Fibroblast of skin of abdomen (primary cell): Measurements from ENCODE around the gene GMDS.

Experiments
- DNase-seq: peaks from one replicate; pipeline ENCODE4 v3.0.0-alpha.2; 2013

GMDS gene

DNA sequence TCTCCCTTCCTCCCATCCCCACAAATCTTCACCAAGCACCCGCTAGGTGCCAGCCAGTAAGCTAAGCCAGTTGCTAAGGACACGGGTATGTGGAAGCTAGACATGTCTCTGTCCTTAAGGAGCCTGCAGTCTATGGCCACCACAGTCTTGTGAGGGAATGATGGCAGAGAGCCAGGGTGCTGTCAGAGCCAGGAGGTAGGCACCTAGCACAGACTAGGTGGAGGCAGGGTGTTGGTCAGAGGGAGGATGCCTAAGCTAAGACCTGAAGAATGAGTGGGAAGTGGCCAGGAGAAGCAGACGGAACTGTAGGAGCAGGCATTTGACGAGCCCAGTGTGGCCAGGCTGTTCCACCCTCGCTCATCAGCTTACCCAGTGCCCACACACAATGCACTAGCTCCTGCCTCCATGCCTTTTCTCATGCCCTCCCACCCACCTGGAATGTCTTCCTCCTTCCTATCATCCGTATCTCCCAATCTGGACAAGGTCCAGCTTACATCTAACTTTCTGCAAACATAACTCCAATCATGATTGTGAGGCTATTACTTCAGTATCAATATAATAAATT lies 510.1 kb downstream of the GMDS start:
- DNase-seq: no peak

DNA sequence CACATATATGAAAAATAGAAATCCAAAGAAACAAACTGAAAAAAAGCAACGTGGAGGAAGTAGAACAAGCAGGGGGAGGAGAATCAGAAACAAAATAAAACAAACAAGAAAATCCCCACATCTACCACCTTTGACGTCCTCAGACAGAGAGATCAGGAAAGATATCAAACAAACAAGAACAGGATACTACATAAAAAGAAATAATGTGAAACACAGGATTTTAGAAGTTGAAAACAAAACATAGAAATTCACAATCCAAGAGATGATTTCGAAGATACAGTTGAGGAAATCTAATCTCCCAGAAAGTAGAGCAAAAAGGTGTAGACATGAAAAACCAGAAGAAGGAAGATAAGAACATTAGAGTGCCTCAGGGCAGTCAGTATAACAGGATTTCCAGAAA lies 514.5 kb downstream of the GMDS start:
- DNase-seq: no peak

DNA sequence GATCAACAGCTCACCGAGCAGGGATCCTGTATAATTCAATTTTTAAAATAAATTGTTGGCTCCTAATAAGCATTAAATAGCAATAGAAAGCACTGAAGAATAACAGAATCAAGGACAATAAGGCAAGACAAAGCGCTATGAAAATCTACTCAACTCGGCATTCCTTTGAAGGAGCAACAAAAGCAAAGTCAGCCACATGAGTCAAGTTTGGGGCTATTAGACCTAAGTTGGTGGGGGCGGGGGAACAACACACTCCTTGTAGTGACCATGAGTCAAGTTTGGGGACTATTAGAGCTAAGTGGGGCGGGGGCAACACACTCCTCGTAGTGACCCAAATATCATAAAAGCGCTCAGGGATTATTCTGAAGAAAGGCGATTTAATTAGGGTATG lies 515.7 kb downstream of the GMDS start:
- DNase-seq: no peak

DNA sequence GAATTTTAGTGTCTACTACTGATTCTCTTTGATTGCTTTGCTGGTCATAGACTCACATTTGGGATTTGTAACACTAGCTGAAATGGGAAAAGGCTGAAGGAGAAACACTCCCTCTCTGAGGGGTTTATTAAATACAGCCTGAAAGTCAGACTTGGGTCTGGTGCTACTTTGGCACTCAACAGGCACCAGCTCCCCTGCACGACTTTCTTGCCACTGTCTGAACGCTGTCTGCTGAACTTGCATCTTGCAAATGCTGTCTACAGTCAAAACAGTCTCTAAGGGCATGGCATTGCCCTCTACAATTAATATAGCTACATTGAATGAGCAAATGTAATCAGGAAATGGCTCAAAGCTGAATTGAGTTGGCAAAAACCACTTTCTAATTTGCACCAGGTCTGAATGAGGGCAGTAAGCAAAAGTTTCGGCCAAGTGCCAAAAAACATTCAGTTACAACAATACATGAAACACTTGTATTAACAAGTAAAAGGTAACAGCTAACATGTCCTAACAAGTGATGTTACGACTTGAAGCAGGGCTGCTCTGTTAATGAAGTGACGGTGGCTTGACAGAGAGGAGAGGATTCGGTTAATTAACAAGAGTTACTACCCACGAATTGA lies 516.2 kb downstream of the GMDS start:
- no peak for DNase-seq

DNA sequence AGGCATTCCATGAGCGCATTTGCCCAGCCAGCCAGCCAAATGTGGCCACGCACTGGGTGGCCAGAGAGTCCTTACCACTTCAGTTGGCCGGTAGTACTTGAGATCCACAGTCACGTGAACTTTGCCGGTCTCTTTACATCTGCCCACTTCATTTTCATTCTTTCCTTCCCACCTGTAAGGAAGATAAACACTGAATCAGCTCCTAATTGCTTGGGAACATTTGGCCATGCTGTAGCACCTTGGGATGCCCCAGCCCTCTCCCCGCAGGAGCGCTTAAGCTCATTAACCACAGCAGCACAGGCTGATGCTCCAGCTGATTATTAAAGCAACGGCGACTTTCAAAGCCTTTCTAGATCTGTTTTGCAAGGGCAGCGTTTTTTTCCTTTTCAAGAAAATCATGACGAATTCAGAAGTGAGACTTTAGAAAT lies 519.0 kb downstream of the GMDS start:
- DNase-seq: no peak

DNA sequence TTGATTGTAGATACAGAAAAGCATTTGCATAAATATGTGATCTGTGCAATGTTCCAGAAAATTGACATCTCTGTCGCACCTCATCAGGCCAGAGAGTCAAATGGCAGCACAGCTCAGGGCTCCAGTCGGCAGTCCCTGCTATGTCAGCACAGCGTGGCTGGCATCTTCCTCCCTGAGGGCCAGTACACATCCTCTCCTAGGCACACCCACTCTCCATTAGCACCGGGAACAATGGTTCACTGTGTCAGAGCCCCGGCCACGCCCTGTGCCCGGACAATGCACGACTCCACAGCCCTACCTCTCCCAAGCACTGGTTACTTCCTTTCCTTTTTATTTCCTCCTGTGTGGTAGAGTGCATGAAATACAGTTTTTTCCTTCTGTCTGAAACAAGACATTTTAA lies 520.8 kb downstream of the GMDS start:
- no peak for DNase-seq

DNA sequence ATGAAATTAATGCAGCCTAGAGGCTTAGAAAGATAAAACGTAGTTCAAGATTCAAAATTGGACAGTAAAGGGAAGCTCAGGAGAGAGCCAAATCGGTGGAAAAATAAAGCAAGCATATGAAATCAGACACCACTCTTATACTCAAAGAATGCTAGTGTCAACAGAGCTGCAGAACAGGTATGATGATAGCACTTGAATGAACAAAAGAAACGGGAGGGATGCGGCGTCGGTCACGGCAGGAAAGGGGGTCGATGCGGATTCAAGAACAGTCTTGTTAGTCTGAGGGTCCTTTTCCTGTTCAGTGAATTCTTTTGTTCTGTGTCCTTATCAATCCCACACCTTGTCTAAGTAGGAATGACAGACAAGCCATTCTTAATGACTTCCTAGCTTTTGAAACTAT lies 521.3 kb downstream of the GMDS start:
- DNase-seq: no peak

DNA sequence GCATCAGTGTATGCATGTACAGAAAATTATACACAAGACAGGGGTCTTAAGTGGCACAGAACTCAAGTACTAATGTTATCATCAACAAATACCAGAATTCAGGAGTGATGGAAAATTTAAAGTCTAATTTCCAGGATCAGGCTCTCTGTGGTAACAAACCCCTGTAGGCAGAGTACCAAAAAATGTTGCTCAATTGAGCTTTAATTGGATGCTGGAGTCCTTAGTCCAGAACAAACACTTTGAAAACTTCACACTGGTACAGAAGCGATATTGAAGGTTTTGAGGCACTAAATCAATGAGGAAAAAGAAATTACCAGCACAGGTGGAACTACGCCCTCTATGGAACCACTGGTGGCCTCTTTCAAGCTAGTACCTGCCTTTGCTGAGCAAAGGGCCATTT lies 522.6 kb downstream of the GMDS start:
- no peak for DNase-seq

DNA sequence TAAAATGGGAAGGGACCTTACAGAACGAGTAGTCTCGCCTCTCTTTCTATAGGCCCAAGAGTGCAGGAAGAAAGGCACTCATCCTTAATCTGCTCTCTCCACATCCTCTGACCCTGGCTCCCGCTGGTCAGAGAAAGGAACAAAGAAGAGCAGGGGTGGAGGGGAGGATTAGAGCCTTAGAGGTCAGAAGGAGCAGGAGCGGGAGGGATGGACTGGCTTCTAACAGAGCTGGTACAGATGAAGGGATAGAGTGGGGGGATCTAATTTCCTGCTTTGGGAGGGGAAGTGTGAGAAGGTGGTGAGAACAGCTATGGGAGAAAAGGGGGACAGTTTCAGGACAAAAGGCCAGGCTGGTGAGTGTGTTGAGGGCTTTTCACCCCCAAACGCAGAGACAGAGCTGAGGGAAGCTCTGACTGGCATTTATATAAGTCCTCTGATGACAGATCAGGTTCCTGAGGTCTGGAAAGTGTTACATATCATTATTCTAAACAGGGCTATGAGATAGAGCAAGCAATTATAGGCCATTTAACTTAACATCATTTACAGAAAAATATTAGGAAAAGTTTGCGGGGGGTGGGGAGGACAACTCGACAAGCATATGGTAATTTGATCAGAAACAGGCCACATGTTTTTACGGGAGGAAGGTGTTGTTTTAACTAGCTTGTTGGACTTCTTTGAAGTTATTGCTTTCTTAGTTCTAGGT lies 524.6 kb downstream of the GMDS start:
- DNase-seq: no peak

DNA sequence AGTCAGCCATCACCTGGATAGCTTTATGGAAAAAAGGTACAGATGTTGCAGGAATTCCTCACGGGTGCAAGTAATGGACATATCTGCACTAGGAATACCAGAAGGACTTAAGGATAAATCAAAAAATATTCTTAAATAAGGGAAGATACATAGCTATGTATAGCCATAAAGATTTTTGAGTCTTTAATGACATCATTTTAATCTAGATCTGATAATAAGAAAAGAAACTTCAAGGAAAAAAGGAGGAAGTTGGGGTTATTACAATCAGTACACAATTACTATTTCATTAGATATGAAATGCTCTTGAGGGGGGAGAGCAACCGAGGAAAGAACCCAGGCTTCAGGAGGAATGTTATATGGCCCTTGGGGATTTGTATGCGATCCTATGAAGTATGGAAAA lies 525.5 kb downstream of the GMDS start:
- no peak for DNase-seq

DNA sequence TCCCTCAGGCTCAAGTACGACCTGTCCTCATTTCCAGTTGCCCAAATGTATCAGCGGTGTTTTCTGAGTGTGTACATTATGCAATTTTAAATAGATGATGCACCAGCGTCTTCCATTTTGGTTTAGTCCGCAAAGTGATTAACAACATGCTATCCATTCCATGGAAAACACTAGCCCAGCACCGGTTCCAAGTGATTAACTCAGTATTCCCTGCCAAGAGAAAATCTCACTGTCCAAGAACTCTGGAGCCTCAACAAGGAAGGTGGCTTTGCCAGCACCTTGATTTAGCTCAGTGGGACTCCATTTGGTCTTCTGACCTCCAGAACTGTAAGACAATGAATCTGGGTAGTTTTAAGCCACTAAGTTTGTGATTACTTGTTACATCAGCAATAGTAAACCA lies 528.5 kb downstream of the GMDS start:
- no peak for DNase-seq

DNA sequence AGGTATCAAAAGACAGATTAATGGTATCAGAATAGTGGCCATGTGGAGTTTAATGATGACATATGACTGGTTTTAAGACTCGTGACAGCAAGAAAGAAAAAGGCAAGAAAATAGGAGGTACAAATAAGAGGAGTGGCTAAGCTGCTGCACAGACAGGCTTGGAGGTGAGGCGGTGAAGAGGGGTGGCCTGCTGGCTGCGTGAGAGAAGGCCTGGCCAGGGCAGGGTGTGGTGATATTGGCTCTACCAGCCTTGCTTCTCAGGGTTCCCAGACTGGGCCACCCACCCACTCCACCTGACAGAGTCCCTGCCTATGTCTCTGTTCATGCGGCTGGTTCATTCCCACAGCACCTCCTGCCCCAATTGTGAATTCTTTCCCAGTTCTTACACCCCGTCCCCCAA lies 529.0 kb downstream of the GMDS start:
- DNase-seq: no peak

DNA sequence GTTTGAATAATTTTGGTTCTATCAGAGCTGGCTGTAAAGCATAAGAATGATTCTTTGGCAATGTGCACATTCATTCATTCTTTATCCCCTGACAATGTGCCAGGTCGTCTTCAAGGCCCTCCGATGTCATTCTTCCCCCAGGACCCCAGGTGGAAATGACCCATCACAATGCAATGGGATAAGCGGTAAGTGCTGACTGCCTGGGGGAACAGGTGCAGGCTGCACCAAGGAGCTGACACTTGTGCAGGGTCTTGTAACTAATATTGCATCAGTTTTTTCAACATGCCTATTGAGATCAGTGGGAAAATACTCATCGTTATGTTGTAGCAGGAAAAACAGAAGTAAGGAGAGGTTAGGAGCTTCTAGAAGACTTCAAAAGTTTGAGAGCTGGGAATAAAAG lies 530.1 kb downstream of the GMDS start:
- no peak for DNase-seq

DNA sequence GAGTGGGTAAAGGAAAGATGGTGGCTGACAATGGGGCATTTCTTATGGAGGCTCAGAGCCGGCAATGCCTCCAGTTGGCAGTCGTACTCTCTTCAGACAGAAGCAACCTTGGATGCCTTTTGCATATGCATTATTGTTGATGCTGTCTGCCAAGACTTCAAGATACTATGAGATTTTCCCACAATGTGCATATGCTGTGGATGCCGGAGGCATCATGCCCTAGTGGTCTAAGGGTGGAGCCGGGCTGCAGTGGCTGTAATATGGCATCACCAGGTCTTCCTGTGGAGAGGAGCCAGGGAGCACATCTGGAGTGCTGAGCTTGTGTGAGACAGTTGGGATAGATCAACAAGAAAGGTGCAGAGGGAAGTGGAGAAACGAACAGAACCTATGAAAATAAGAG lies 530.8 kb downstream of the GMDS start:
- DNase-seq: no peak

DNA sequence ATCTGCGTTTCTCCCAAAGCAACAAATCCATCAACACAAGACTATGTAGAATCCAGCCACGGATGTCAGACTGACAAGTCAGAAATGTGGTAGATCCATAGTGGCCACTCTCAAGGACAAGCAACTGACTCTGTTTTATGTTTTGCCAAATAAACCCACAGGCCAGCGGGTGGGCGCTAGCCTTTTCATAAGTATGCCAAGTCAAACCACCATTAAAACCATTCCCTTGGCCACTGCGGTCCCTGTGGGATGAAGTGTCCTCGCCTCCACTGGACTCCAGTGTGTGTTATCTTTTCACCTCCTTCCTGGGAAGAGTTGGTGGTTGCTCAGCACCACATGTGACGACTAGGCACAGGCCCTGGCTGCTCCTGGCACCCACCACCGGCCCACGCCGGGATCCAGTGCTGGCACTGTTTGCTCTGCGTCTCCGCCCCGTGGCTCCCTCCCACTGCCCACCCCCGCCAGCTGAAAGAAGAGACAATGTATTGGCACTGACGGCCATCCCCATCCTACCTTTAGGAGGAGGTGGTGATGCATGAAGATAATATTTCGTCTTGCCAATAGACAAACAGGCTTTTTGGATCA lies 532.3 kb downstream of the GMDS start:
- no peak for DNase-seq

DNA sequence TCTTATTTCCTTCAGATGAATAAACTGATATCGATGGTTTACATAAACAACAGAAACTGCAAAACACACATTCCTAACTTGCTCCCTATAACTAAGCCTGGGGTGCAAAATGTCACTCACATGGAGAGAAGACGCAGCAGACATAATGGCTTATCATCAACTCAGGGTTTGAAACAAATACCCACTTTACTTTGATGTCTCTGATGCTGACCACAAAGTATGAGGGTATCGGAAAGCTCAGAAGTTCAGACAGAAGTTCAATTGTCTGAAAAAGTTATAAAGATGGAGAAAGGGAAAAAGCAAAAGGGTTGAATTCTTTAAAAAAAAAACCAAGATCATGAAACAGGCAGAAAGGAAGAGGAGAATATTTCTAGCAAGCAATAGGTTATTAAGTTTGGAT lies 533.0 kb downstream of the GMDS start:
- no peak for DNase-seq

DNA sequence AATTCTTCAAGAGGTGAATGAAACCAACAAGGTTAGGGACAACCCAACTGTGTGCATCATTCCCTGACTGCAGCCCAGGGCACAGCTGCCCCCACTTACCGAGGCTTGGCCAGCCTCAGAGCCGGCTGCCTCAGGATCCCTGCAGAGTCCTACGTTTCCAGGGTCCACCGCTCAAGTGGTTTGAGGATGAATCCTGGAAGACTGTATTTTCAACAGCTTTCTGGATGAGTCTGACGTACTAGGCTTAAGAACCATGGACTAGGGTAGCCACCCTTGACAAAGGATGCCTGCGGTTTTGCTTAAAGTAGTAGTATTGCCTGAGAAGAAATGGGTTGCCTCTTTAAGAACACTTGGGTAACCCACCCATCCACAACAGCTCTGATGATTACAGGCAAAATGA lies 534.3 kb downstream of the GMDS start:
- no peak for DNase-seq

DNA sequence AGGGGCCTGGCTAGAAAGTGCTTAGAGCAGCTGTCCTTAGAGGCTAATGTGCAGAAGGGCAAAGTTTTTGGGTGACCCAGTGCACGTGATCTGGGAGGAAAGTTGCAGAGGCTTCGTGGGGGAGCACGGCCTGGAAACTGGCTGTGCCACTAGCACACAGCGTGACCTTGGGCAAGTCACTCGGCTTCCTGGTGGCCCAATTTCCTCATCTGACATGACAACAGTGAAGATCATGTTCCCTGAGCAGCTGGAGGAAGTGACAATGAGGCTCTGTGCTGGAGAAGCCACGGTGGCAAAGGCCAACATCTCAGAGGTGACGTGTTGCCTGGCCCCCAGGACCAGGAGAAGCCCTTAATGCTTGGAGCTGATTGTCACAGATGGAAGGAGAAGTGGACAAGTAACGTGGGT lies 536.2 kb downstream of the GMDS start:
- no peak for DNase-seq

DNA sequence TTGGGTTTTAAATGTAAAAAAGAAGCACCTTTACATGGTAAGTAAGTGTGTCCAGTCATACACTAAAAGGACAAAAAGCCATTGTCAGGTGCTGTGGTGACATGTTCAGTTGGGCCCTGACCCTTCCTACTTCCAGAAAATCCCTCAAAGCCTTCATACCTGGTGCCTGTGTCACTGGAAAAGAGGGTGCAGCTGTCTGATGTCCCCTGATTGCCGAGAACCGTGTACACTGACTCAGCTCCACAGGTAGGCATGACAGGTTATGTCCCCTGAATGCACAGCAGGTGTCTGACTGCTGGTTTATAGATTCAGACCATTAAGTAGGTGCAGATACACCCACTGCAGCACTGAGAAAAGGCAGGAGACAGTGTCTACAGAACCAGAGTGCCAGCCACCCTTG lies 536.6 kb downstream of the GMDS start:
- DNase-seq: no peak

DNA sequence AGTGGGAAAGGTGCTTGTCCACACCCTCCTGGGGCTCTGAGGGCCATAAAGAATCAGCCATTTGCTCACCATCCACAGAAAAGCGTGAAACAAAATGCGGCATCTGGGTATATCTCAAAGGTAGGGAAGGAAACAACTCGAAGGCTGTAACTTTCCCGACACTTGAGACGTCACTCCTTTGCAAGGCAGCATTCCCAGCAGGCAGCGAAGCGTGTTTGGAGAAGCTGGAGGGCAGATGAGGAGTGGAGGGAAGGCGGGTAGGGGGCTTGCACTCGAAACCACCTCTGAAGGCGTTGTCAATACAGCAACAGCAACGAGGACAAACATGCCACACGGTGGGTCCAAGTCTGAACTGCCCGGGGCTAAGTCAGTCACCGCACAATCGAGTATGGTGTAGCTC lies 537.3 kb downstream of the GMDS start:
- no peak for DNase-seq

DNA sequence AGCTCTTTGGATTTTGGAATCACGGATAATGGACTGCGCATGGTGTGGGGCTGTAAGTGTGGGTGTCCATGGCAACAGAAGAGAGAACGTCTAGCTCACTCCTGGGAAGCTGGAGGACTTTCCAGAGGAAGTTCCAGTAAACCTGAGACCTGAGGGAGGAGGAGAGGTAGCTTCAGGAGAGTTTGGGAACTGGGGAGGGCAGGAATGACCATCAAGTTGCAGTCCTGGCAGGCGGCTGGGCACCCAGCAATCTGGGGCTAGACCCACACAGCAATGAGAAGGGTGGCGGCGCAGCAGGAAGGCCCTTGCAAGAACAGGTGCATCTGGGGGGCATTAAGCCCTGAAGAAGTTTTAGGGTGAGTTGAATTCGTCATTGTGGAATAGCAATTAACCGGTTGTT lies 539.8 kb downstream of the GMDS start:
- no peak for DNase-seq

DNA sequence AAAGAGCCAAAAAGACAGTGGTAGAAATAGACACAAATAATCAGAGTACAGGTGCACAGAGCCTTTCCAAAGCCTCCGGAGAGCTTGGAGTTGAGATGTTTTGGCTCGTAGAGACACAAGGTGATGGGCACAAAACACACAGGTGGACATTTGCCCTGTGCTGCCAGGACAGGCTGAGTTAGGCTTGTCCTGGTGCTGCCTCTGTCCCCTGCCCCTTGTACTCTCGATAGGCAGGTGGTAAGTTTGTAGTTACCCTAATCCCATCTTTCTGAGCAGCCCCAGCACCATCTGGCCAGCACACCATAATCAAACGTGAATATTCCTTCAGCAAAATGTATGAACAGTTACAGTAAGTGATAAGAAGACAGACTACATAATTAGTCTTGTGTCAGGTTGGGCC lies 540.2 kb downstream of the GMDS start:
- no peak for DNase-seq

DNA sequence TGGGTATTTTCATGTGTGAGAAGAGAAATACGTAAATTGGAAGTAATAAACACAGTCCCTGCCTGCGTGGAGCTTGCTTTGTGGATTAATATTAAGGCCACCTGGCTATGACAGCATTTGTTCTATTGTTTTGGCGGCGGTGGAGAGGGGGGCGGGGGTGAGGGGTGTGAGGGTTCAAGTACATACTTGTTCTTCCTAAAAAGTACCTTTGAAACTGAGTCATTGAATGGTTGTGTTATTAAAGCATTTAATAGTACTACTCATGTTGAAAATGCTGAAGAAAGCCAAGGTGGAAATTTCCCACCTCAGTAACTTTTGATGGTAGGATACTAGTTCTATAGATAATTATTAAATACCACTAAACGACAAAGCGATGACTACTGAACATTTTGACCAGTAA lies 540.7 kb downstream of the GMDS start:
- no peak for DNase-seq

DNA sequence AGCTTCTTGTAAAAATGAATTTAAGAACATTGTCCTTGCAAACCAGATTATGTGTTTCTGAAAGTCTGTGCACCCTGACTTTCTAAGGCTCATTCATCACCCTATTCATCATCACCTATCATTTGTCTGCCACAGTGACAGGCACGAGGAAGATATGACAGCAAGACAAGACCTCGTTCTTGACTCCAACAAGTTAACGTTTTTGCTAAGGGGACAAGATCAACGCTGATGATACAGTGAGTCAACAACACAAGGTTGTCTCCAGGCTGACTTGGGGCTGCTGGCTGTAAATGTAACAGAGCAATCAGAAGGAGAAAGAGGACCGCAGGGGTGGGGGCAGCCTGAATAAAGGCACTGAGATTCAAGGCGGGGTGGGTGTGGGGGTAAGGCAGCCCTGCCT lies 541.5 kb downstream of the GMDS start:
- DNase-seq: no peak
